Hepatocyte (in vitro differentiated cells): ENCODE measurements around the gene C8A. TPM values are rescaled to one million over a fixed set of nuclear protein-coding genes. Genes with fewer than 3 reads are reported as not detected.

Experiments
- DNase-seq: peaks from one replicate; pipeline ENCODE4 v3.0.0-alpha.2; 2016; ENCODE audit warnings: low spot score
- H2AFZ ChIP-seq: fragments of 200-600 bp; sonication (generic); 2 replicates; pipeline ENCODE4 v1.6.0; 2016; ENCODE audit warnings: antibody characterized with exemption, mild to moderate bottlenecking
- H3K27ac ChIP-seq: fragments of 200-600 bp; sonication (generic); 2 replicates; pipeline ENCODE4 v1.5.1; 2016; ENCODE audit warnings: mild to moderate bottlenecking
- H3K27me3 ChIP-seq: fragments of 200-600 bp; sonication (generic); 2 replicates; pipeline ENCODE4 v1.6.1; 2016
- H3K36me3 ChIP-seq: fragments of 200-600 bp; sonication (generic); replicated peaks from 2 replicates; pipeline ENCODE4 v1.5.1; 2016; ENCODE audit warnings: low read depth; ENCODE audit not compliant: insufficient read depth
- H3K4me1 ChIP-seq: fragments of 200-600 bp; sonication (generic); 2 replicates; pipeline ENCODE4 v1.5.1; 2016; ENCODE audit warnings: mild to moderate bottlenecking, moderate library complexity; ENCODE audit not compliant: insufficient read depth
- H3K4me2 ChIP-seq: fragments of 200-600 bp; sonication (generic); 2 replicates; pipeline ENCODE4 v1.6.0; 2016
- H3K4me3 ChIP-seq: fragments of 200-600 bp; sonication (generic); 2 replicates; pipeline ENCODE4 v1.5.1; 2016; ENCODE audit warnings: mild to moderate bottlenecking
- H3K79me2 ChIP-seq: fragments of 200-600 bp; sonication (generic); 2 replicates; pipeline ENCODE4 v1.6.0; 2017; ENCODE audit warnings: mild to moderate bottlenecking
- H3K9me2 ChIP-seq: fragments of 200-600 bp; sonication (generic); replicated peaks from 2 replicates; pipeline ENCODE4 v1.6.0; 2017; ENCODE audit warnings: mild to moderate bottlenecking; ENCODE audit not compliant: insufficient read depth
- H3K9me3 ChIP-seq: fragments of 200-600 bp; sonication (generic); 2 replicates; pipeline ENCODE4 v1.5.1; 2016; ENCODE audit warnings: low read depth, mild to moderate bottlenecking
- H4K20me1 ChIP-seq: fragments of 200-600 bp; sonication (generic); 2 replicates; pipeline ENCODE4 v1.6.0; 2016; ENCODE audit warnings: mild to moderate bottlenecking; ENCODE audit not compliant: insufficient read depth, poor library complexity, severe bottlenecking
- CTCF ChIP-seq: fragments of 200-600 bp; sonication (generic); IDR thresholded peaks from 2 replicates; pipeline ENCODE4 v1.5.1; 2016; ENCODE audit warnings: antibody characterized with exemption, mild to moderate bottlenecking; ENCODE audit not compliant: poor library complexity
- EZH2 ChIP-seq: fragments of 200-600 bp; sonication (generic); IDR thresholded peaks from 2 replicates; pipeline ENCODE4 v1.6.1; 2016; ENCODE audit warnings: antibody characterized with exemption, mild to moderate bottlenecking, borderline replicate concordance
- EZH2phosphoT487 ChIP-seq: fragments of 200-600 bp; sonication (generic); IDR thresholded peaks from one replicate; pipeline ENCODE4 v1.6.1; 2018; ENCODE audit warnings: antibody characterized with exemption, mild to moderate bottlenecking, low read depth, moderate library complexity; ENCODE audit not compliant: unreplicated experiment, severe bottlenecking
- WGBS: methylation state at CpG from one replicate; pipeline ENCODE4 v1.1.6; 2016; ENCODE audit warnings: low lambda C conversion rate; ENCODE audit errors: missing lambda C conversion rate; 5-methylcytosine and 5-hydroxymethylcytosine counted together
- polyA plus RNA-seq: library from polyadenylated mRNA; unstranded; fragments of >200 nt; fragmentation: Nextera tagmentation; extraction: Ambion mirVana; gene quantifications from 2 replicates; pipeline ENCODE4 v1.2.1, GENCODE V29; 2016
- total RNA-seq: library from RNA; depleted of rRNA; stranded (reverse); fragments of >200 nt; gene quantifications from 2 replicates; pipeline ENCODE4 v1.2.3, GENCODE V29; 2014

C8A gene
- total and polyA plus RNA-seq, 2 experiments from 2014 or later, result 6.1 to 8.2 TPM

DNA sequence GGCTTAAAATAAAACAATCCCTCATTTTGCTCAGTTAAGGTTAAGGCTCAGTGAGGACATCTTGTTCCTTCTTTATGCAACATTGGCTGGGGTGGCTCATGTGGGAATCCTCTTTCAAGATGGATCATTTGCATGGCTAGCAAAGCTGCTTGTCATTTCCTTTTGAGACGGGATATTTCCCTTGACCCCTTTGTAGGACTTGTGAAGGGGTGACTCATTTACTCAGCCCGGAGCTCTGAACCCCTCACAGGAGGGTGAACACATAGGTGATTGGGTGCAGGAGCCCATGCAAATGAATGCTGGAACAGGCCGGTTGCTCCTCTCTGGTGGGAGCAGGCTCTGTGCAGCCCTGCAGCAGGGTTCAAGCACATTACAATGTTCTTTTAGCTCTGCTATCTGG is 15.8 kb upstream of the C8A start:
- Histone ChIP-seq H3K27me3 (no peaks in the 10 kb centered on the region), H3K4me1 (no peaks in the 10 kb centered on the region), H3K27ac (no peak overlapping the region), H3K79me2 (no peaks in the 10 kb centered on the region), H3K9me3 (no peaks in the 10 kb centered on the region), H2AFZ (no peak overlapping the region), H3K9me2 (no peaks in the 10 kb centered on the region), H3K4me3 (no peak overlapping the region), H3K36me3 (no peaks in the 10 kb centered on the region), H3K4me2 (no peak overlapping the region), H4K20me1 (no peaks in the 10 kb centered on the region)
- TF ChIP-seq CTCF (no peak), EZH2 (no peak), EZH2phosphoT487 (no peak)
- DNase-seq, result no peak
- 92% methylated on average over 3 of the region's 3 CpGs for WGBS

DNA sequence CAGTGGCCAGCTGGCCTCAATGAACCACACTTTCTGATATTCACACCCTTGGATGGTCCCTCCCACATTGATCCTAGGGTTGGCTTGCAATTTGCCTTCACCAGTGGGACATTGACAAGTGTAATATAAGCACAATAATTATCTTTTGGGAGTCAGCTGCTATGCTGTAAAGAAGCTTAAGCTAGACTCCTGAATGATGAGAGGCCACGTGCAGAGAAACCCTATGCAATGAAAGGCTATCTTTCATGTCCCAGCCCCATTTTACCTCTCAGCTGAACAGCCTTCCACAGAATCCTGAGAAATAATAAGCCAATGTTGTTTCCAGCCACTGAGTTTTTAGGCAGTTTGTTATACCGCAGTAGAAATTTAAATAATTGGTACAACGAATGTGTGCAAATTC is 11.1 kb upstream of the C8A start:
- TF ChIP-seq EZH2phosphoT487, result no peak
- TF ChIP-seq CTCF, result no peak
- no peak for TF ChIP-seq EZH2
- H3K27ac ChIP-seq, result no peak overlapping the region
- H3K79me2 ChIP-seq, result no peaks in the 10 kb centered on the region
- no peaks in the 10 kb centered on the region for H3K4me1 ChIP-seq
- 95% methylated on average over 3 of the region's 3 CpGs for WGBS
- no peaks in the 10 kb centered on the region for H3K27me3 ChIP-seq
- no peak overlapping the region for H3K4me2 ChIP-seq
- no peaks in the 10 kb centered on the region for H4K20me1 ChIP-seq
- DNase-seq, result no peak
- no peaks in the 10 kb centered on the region for H3K9me3 ChIP-seq
- no peaks in the 10 kb centered on the region for H3K36me3 ChIP-seq
- H3K9me2 ChIP-seq, result no peaks in the 10 kb centered on the region
- no peak overlapping the region for H2AFZ ChIP-seq
- H3K4me3 ChIP-seq, result no peak overlapping the region

- Histone ChIP-seq H3K4me3 (no peak overlapping the region), H3K9me2 (no peaks in the 10 kb centered on the region), H3K4me1 (no peaks in the 10 kb centered on the region), H3K4me2 (no peak overlapping the region), H2AFZ (no peak overlapping the region), H3K79me2 (no peaks in the 10 kb centered on the region), H3K27me3 (no peaks in the 10 kb centered on the region), H4K20me1 (no peaks in the 10 kb centered on the region), H3K9me3 (no peaks in the 10 kb centered on the region), H3K36me3 (no peaks in the 10 kb centered on the region), H3K27ac (no peak overlapping the region)
- no peak for DNase-seq
- 53% methylated on average over 9 of the region's 9 CpGs for WGBS
- TF ChIP-seq EZH2phosphoT487, result no peak
- no peak for TF ChIP-seq EZH2
- no peak for TF ChIP-seq CTCF
Measured at GRCh38 chr1:56844545-56845136, 10.0 kb upstream of the C8A start.
